ENCODE data around the gene COL26A1.

Gene COL26A1

DNA sequence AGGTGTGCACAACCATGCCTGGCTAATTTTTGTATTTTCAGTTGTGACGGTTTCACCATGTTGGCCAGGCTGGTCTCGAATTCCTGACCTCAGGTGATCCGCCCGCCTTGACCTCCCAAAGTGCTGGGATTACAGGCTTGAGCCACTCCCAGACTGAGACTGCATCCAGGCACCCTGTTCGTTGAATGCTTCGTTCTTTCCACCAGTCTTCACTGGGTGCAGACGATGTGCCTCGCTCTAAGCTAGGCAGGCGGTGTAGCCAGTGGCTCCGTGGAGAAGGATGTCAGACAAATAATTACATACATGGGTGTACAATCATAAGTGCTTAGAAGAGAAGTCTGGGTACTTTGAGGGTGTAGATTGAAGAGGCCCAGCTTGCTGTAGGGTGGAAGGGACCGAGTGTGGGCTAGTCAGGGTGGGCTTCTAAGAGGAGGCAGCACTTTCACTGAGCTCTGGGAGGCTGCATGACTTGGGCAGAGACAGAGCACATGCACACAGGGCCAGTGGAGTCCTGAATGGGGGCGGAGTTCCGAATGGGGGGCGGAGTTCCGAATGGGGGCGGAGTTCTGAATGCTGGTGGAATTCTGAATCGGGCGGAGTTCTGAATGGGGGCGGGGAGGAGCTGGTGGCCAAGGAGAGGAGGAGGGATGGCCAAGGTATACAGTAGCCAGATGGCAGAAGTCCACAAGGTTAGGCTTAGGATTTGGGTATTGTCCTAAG, 74.3 kb downstream of the COL26A1 start:
- Histone ChIP-seq H3K4me3 (ENCODE audit: low read depth, low read length) (no peak overlapping the region), H3K9me3 (ENCODE audit: control insufficient read depth, insufficient read depth, low read depth, low read length) (no peaks in the 10 kb centered on the region), H3K36me3 (ENCODE audit: control insufficient read depth in 2 of 2, insufficient read depth in 1 of 2, low read length in 2 of 2) (no peaks in the 10 kb centered on the region), H3K27ac (ENCODE audit: extremely low read depth, low read depth, low read length) (no peak overlapping the region), H3K4me1 (ENCODE audit: control insufficient read depth, insufficient read depth, low read length) (no peaks in the 10 kb centered on the region)
- ChIA-PET CTCF (interaction anchor here (0.6 to 2.5 kb wide), 9 partner anchors 26 to 293 kb away, joined by 3 to 10 read pairs (median 3); no protein-coding TSS in a partner anchor), POLR2A (interaction anchor here (0.6 kb wide), 1 partner anchor 731 kb away, joined by 3 read pairs; the partner anchor contains the start of gene POP7)
- TF ChIP-seq ZNF404 (tag by site-specific recombination; IDR thresholded peaks at IDR 0.05) (no peak), ZBTB17 (tag by site-specific recombination; IDR thresholded peaks at IDR 0.05) (peak; percentile 53; the same call in 1 of the 2 replicates), SP3 (tag by site-specific recombination; IDR thresholded peaks at IDR 0.05) (peak; percentile 61)
- TF ChIP-seq, protein P1, sequence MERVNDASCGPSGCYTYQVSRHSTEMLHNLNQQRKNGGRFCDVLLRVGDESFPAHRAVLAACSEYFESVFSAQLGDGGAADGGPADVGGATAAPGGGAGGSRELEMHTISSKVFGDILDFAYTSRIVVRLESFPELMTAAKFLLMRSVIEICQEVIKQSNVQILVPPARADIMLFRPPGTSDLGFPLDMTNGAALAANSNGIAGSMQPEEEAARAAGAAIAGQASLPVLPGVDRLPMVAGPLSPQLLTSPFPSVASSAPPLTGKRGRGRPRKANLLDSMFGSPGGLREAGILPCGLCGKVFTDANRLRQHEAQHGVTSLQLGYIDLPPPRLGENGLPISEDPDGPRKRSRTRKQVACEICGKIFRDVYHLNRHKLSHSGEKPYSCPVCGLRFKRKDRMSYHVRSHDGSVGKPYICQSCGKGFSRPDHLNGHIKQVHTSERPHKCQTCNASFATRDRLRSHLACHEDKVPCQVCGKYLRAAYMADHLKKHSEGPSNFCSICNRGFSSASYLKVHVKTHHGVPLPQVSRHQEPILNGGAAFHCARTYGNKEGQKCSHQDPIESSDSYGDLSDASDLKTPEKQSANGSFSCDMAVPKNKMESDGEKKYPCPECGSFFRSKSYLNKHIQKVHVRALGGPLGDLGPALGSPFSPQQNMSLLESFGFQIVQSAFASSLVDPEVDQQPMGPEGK (tag by site-specific recombination; IDR thresholded peaks at IDR 0.05), result peak; percentile 41; the same call in 1 of the 2 replicates

- H3K36me3 ChIP-seq (ENCODE audit: control insufficient read depth in 2 of 2, insufficient read depth in 1 of 2, low read length in 2 of 2), result no peaks in the 10 kb centered on the region
- POLR2A ChIA-PET, result interaction anchor here (0.6 kb wide), 1 partner anchor 198 kb away, joined by 3 read pairs; no protein-coding TSS in a partner anchor
- no peak overlapping the region for H3K27ac ChIP-seq (ENCODE audit: extremely low read depth, low read depth, low read length)
- H3K4me1 ChIP-seq (ENCODE audit: control insufficient read depth, insufficient read depth, low read length), result no peaks in the 10 kb centered on the region
- H3K4me3 ChIP-seq (ENCODE audit: low read depth, low read length), result no peak overlapping the region
- no peaks in the 10 kb centered on the region for H3K9me3 ChIP-seq (ENCODE audit: control insufficient read depth, insufficient read depth, low read depth, low read length)
- TF ChIP-seq, protein P2, sequence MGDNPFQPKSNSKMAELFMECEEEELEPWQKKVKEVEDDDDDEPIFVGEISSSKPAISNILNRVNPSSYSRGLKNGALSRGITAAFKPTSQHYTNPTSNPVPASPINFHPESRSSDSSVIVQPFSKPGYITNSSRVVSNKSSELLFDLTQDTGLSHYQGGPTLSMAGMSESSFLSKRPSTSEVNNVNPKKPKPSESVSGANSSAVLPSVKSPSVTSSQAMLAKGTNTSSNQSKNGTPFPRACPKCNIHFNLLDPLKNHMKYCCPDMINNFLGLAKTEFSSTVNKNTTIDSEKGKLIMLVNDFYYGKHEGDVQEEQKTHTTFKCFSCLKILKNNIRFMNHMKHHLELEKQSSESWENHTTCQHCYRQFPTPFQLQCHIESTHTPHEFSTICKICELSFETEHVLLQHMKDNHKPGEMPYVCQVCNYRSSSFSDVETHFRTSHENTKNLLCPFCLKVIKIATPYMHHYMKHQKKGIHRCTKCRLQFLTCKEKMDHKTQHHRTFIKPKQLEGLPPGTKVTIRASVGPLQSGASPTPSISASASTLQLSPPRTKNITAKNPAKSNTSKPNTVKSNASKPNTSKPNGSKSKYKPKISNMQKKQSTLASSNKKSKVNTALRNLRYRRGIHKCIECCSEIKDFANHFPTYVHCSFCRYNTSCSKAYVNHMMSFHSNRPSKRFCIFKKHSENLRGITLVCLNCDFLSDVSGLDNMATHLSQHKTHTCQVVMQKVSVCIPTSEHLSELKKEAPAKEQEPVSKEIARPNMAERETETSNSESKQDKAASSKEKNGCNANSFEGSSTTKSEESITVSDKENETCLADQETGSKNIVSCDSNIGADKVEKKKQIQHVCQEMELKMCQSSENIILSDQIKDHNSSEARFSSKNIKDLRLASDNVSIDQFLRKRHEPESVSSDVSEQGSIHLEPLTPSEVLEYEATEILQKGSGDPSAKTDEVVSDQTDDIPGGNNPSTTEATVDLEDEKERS (tag by site-specific recombination; IDR thresholded peaks at IDR 0.05), result no peak
- no peak for TF ChIP-seq ZBTB7A (tag by site-specific recombination; IDR thresholded peaks at IDR 0.05; ENCODE audit: low read depth)
- no peak for TF ChIP-seq ZNF521 (tag by site-specific recombination; IDR thresholded peaks at IDR 0.05)
- no peak for TF ChIP-seq ZNF10 (tag by site-specific recombination; IDR thresholded peaks at IDR 0.05)
- no peak for TF ChIP-seq ZBTB48 (tag by site-specific recombination; IDR thresholded peaks at IDR 0.05)
- no peak for TF ChIP-seq ZSCAN16 (tag by site-specific recombination; IDR thresholded peaks at IDR 0.05)
- TF ChIP-seq PRDM1 (tag by site-specific recombination; IDR thresholded peaks at IDR 0.05), result no peak
- no peak for TF ChIP-seq ZNF596 (tag by site-specific recombination; IDR thresholded peaks at IDR 0.05)
- TF ChIP-seq ZNF670 (tag by site-specific recombination; IDR thresholded peaks at IDR 0.05; ENCODE audit: low read depth), result no peak
- TF ChIP-seq SP2 (tag by site-specific recombination; IDR thresholded peaks at IDR 0.05), result no peak
- TF ChIP-seq, protein P3, sequence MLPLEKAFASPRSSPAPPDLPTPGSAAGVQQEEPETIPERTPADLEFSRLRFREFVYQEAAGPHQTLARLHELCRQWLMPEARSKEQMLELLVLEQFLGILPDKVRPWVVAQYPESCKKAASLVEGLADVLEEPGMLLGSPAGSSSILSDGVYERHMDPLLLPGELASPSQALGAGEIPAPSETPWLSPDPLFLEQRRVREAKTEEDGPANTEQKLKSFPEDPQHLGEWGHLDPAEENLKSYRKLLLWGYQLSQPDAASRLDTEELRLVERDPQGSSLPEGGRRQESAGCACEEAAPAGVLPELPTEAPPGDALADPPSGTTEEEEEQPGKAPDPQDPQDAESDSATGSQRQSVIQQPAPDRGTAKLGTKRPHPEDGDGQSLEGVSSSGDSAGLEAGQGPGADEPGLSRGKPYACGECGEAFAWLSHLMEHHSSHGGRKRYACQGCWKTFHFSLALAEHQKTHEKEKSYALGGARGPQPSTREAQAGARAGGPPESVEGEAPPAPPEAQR (tag by site-specific recombination; IDR thresholded peaks at IDR 0.05), result no peak
- TF ChIP-seq, protein P4, sequence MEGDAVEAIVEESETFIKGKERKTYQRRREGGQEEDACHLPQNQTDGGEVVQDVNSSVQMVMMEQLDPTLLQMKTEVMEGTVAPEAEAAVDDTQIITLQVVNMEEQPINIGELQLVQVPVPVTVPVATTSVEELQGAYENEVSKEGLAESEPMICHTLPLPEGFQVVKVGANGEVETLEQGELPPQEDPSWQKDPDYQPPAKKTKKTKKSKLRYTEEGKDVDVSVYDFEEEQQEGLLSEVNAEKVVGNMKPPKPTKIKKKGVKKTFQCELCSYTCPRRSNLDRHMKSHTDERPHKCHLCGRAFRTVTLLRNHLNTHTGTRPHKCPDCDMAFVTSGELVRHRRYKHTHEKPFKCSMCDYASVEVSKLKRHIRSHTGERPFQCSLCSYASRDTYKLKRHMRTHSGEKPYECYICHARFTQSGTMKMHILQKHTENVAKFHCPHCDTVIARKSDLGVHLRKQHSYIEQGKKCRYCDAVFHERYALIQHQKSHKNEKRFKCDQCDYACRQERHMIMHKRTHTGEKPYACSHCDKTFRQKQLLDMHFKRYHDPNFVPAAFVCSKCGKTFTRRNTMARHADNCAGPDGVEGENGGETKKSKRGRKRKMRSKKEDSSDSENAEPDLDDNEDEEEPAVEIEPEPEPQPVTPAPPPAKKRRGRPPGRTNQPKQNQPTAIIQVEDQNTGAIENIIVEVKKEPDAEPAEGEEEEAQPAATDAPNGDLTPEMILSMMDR (tag by site-specific recombination; IDR thresholded peaks at IDR 0.05), result no peak
- TF ChIP-seq, protein P5, sequence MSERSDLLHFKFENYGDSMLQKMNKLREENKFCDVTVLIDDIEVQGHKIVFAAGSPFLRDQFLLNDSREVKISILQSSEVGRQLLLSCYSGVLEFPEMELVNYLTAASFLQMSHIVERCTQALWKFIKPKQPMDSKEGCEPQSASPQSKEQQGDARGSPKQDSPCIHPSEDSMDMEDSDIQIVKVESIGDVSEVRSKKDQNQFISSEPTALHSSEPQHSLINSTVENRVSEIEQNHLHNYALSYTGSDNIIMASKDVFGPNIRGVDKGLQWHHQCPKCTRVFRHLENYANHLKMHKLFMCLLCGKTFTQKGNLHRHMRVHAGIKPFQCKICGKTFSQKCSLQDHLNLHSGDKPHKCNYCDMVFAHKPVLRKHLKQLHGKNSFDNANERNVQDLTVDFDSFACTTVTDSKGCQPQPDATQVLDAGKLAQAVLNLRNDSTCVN (tag by site-specific recombination; optimal IDR thresholded peaks at IDR 0.05), result no peak
- CTCF ChIA-PET, result interaction anchor here (0.6 to 1.9 kb wide), 3 partner anchors 67 to 158 kb away, joined by 3 to 7 read pairs (median 6); partner anchors contain the start of gene IFT22
These were observed 79.2 kb downstream of the COL26A1 start for GRCh38 chr7:101441890-101442289.
